G401.6 (cell line): ENCODE measurements around the gene LARGE1.
"Not testable (repeated sequence)": the region's sequence is repeated elsewhere in the genome, so short reads cannot be mapped to it uniquely, and the experiment has no call there.

Source experiments
- FAIRE-seq: peaks from 2 replicates; lab custom pipeline; 2012; peaks lifted over from hg19 to GRCh38; lab: Jason Lieb, UNC

Gene LARGE1

GRCh38 chr22:33472462-33473344 is 447.6 kb downstream of the LARGE1 start:
- no peak for FAIRE-seq

GRCh38 chr22:33470456-33470855 is 449.8 kb downstream of the LARGE1 start:
- no peak for FAIRE-seq

- no peak for FAIRE-seq
These were observed 452.6 kb downstream of the LARGE1 start for GRCh38 chr22:33467620-33468095.

GRCh38 chr22:33467080-33467479 is 453.2 kb downstream of the LARGE1 start:
- no peak for FAIRE-seq

- FAIRE-seq: no peak
These were observed 454.7 kb downstream of the LARGE1 start for GRCh38 chr22:33465554-33465953.

- FAIRE-seq: no peak
These were observed 455.6 kb downstream of the LARGE1 start for GRCh38 chr22:33464698-33465097.

- FAIRE-seq: no peak
These were observed 458.4 kb downstream of the LARGE1 start for GRCh38 chr22:33461698-33462434.

GRCh38 chr22:33461245-33461644 is 459.0 kb downstream of the LARGE1 start:
- FAIRE-seq: not testable (repeated sequence)

GRCh38 chr22:33459137-33459536 is 461.1 kb downstream of the LARGE1 start:
- no peak for FAIRE-seq

- FAIRE-seq: no peak
These were observed 463.8 kb downstream of the LARGE1 start for GRCh38 chr22:33456511-33456910.

GRCh38 chr22:33455036-33455435 is 465.2 kb downstream of the LARGE1 start:
- FAIRE-seq: no peak

- FAIRE-seq: no peak
These were observed 468.3 kb downstream of the LARGE1 start for GRCh38 chr22:33451866-33452469.

GRCh38 chr22:33450756-33451155 is 469.5 kb downstream of the LARGE1 start:
- FAIRE-seq: no peak

- no peak for FAIRE-seq
These were observed 472.5 kb downstream of the LARGE1 start for GRCh38 chr22:33447733-33448132.

GRCh38 chr22:33443683-33444082 is 476.6 kb downstream of the LARGE1 start:
- FAIRE-seq: no peak

- FAIRE-seq: no peak
These were observed 479.5 kb downstream of the LARGE1 start for GRCh38 chr22:33440756-33441155.

- FAIRE-seq: no peak
These were observed 482.0 kb downstream of the LARGE1 start for GRCh38 chr22:33438273-33438672.

- FAIRE-seq: no peak
These were observed 489.0 kb downstream of the LARGE1 start for GRCh38 chr22:33431300-33431699.

- no peak for FAIRE-seq
These were observed 491.0 kb downstream of the LARGE1 start for GRCh38 chr22:33429281-33429680.

- no peak for FAIRE-seq
These were observed 492.8 kb downstream of the LARGE1 start for GRCh38 chr22:33427461-33427860.

GRCh38 chr22:33426451-33426850 is 493.8 kb downstream of the LARGE1 start:
- no peak for FAIRE-seq

GRCh38 chr22:33421859-33422258 is 498.4 kb downstream of the LARGE1 start:
- FAIRE-seq: no peak

GRCh38 chr22:33418484-33418883 is 501.8 kb downstream of the LARGE1 start:
- FAIRE-seq: no peak
